GM12801 (cell line): ENCODE measurements around the gene DBP.

Experiments
- TF ChIP-seq, protein P1 (sequence below): IDR thresholded peaks from one replicate; pipeline ENCODE4 v1.5.1; 2011; ENCODE audit warnings: control low read depth; ENCODE audit not compliant: insufficient read length; ENCODE audit errors: extremely low read depth

The DBP gene

GRCh38 chr19:48650974-48651682, 13.9 kb upstream of the DBP start:
- TF ChIP-seq, protein P1, sequence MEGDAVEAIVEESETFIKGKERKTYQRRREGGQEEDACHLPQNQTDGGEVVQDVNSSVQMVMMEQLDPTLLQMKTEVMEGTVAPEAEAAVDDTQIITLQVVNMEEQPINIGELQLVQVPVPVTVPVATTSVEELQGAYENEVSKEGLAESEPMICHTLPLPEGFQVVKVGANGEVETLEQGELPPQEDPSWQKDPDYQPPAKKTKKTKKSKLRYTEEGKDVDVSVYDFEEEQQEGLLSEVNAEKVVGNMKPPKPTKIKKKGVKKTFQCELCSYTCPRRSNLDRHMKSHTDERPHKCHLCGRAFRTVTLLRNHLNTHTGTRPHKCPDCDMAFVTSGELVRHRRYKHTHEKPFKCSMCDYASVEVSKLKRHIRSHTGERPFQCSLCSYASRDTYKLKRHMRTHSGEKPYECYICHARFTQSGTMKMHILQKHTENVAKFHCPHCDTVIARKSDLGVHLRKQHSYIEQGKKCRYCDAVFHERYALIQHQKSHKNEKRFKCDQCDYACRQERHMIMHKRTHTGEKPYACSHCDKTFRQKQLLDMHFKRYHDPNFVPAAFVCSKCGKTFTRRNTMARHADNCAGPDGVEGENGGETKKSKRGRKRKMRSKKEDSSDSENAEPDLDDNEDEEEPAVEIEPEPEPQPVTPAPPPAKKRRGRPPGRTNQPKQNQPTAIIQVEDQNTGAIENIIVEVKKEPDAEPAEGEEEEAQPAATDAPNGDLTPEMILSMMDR, result no peak

DNA sequence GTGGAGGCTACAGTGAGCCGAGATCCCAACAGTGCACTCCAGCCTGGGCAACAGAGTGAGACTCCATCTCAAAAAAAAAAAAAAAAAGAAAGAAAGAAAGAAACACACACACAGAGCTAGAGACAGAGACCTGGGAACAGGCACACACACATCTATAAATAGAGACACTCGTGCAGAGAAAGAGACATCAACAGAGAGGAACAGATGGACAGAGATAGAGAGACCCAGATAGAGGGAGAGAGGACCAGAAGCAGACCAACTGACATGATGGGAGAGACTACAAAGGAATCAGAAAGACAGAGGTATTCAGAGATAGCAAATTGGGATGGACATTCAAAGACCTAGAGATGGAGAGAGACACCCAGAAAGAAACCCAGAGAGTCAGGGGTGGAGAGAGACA, 11.0 kb upstream of the DBP start:
- TF ChIP-seq, protein P1, result no peak

GRCh38 chr19:48646722-48647216, 9.6 kb upstream of the DBP start:
- TF ChIP-seq, protein P1, result no peak

- TF ChIP-seq, protein P1, result no peak
These were observed 9.0 kb upstream of the DBP start, which contains the start of gene CA11 for GRCh38 chr19:48646001-48646721. CA11 (minus strand) TSS chr19:48646187; CDS start chr19:48645632, 555 bp downstream.

GRCh38 chr19:48645620-48646000, 8.4 kb upstream of the DBP start:
- TF ChIP-seq, protein P1, result no peak

DNA sequence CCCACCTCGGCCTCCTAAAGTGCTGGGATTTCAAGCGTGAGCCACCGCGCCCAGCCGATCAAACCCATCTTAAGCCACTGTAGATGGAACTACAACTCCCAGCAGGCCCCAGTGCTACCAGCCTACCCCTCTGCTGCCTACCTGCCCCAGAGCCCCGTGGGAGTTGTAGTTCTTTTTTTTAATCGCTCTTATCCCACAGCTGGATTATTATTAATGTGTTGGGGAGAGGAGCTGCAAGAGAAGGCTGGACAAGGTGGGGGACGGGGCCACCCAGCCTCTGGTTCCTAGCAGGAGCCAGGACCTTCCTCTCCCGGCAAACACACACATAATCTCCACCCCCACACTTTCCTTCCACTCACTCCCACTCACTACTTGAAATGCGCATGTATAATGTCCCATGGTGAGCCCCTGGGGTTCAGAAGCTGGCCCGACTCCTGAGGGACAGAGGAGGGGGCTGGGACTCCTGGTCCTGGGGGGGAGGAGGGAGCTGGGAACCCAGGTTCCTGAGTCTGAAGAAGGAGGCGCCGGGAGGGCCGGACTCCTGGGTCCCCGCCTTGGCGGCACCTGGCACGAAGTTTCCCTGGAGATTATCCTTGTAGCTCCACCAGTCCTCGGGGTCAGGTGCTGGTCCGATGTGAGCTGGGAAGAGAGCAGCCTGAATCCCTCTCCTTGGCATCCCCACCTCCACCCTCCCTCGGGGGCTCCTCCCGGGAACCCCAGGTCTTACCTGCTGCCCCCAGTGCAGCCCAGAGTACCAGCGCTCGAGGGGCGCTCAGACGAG, 7.8 kb upstream of the DBP start:
- TF ChIP-seq, protein P1, result no peak

GRCh38 chr19:48644355-48644754, 7.2 kb upstream of the DBP start:
- TF ChIP-seq, protein P1, result no peak
